GM18909 (cell line): ENCODE results near the gene INPP4B.
"Not testable (repeated sequence)": the region's sequence is repeated elsewhere in the genome, so short reads cannot be mapped to it uniquely, and the experiment has no call there.

Experiments
- ATAC-seq: cut with Tn5 transposase; IDR thresholded peaks from one replicate; pipeline ENCODE4 v1.9.1; 2021; ENCODE audit warnings: mild to moderate bottlenecking; ENCODE audit not compliant: unreplicated experiment, poor library complexity

Gene INPP4B

GRCh38 chr4:142696334-142697122 is 149.6 kb downstream of the INPP4B start:
- no peak for ATAC-seq

DNA sequence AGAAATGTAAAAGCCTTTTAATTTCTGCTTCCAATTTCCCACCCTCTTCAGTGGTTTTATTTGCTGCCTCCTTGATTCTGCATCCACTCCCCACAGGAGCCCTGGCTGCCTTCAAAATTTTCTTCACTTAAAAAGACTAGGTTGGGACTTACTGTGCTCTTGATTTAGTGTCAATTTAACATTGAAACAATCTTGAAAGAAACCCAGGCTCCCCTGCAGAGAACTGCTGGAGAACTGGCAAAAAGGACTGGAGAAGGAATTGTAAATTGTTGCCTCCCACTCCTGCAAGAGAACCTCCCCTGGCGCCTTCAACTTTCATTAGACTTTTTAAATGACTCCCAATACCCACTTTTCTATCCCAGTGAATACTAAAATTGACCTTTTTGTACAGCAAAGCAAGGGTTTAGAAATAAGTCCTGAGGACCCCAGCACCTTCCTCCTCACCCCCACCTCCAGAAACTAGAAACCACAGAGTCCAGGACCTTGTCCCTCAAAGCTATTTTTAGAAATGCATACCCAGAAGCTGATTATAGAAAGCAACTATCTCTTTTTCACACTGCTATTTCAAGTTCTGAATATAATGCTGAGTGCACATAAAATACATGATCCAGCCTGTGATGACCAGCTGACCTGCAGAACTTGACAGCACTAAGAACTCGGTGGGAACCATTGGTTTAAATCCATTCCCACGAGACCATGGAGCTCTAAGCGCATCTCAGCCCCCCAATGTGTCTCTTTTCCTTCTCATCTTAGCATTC is 155.5 kb downstream of the INPP4B start:
- ATAC-seq = no peak

DNA sequence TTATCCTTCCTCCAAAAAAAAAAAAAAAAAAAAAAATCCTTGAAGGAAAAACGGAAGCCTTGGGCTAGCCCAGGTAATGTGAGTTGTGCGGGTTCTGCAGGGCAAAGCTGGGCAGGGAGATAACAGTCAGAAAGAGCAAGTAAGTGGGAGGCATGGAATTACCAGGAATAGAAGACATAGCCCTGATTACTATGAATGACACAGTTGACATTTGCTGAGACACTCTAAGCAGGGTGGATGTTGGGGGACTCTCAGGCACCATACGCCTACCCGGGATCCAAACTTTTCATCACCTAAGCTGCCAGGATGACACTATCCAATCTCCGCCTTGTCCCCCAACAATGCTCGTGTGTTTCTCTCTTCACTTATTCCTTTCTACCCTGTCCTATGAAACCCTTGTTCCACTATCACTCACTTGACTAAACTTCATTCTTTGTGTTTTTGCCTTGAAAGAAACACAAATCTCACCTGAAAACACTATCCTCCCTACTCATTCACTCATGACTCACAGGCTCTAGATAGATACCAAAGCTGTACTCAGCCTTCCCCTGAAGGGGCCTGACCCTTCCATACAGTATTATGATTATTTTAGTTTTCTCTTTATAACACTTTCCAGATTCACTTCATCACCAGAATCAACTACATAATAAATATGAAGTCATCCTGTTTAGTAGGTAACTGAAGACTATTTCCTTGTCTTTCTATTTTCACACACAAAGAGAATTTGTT is 158.4 kb downstream of the INPP4B start:
- ATAC-seq = no peak

GRCh38 chr4:142686081-142686480 is 160.0 kb downstream of the INPP4B start:
- ATAC-seq = no peak

DNA sequence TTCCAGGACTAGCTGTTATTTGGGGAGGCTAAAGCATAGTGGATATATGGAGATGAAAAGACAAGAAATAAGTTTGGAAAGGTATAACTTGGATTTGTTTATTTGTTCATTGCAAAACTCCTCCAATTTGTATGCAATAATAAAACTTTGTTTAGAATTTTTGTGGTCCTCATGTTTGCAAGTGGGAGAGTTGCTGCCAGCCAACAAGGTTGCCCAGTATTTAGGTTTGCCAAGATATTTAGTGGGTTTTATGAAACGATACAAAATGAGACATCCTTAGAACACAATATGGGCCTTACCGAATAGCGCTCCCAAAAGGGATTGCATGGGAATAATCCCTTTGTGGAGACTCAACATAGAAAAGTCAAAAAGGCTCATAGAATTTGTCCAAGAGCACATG is 162.1 kb downstream of the INPP4B start:
- ATAC-seq = no peak

DNA sequence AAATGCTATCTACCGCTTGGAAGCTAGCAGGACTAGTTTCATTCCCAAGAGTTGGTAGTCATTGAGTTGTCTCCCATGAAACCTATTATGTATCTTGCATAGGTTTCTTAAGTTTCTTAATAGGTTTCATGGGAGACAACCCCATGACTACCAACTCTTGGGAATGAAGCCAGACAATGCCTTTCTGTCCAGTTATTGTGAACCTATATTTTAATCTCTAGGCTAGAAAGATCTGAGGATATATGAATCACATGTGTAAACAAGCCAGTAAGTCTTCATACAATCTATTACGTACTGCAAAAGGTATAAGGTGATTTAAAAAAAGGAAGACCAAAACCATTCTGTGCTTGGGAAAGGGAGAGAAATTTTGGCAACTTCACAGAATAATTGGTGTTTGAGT is 162.6 kb downstream of the INPP4B start:
- ATAC-seq = no peak

GRCh38 chr4:142671516-142671915 is 174.6 kb downstream of the INPP4B start:
- ATAC-seq = no peak

GRCh38 chr4:142663828-142664227 is 182.3 kb downstream of the INPP4B start:
- no peak for ATAC-seq

GRCh38 chr4:142660728-142661127 is 185.4 kb downstream of the INPP4B start:
- no peak for ATAC-seq

GRCh38 chr4:142656178-142656577 is 189.9 kb downstream of the INPP4B start:
- ATAC-seq = no peak

GRCh38 chr4:142648378-142648777 is 197.7 kb downstream of the INPP4B start:
- no peak for ATAC-seq

- no peak for ATAC-seq
Measured at GRCh38 chr4:142645475-142646108, 200.5 kb downstream of the INPP4B start.

DNA sequence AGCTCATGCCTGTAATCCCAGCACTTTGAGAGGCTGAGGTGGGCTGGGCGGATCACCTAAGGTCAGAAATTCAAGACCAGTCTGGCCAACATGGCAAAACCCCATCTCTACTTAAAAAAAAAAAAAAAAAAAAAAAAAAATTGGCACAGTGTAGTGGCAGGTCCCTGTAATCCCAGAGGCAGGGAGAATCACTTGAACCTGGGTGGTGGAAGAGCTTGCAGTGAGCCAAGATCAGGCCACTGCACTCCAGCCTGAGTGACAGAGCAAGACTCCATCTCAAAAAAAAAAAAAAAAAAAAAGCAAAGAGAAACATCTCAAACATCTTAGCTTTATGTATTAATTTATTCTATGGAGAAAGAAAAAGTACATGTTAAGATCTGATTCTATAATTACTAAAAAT is 201.5 kb downstream of the INPP4B start:
- not testable (repeated sequence) for ATAC-seq

GRCh38 chr4:142637614-142638013 is 208.5 kb downstream of the INPP4B start:
- no peak for ATAC-seq

DNA sequence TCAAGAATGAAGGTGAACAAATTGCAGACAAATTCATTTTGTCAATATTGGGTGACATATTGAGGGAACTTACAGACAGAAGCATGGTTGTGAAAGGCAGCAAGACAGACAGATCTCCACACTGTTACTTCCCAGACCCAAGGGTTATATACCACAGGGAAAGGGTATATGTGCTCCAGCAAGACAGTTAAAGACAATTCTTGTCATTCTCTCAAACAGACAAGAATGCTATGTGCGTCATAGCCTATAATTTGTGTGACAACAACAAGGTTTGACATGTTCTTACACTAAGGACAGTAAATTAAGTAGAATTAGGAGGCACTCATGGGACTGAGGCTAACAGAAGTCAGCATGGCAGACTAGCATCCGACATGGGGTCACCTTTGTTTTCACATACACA is 214.3 kb downstream of the INPP4B start:
- no peak for ATAC-seq

GRCh38 chr4:142615324-142615665 is 230.8 kb downstream of the INPP4B start:
- no peak for ATAC-seq

- no peak for ATAC-seq
Measured at GRCh38 chr4:142614621-142615323, 231.3 kb downstream of the INPP4B start.

- no peak for ATAC-seq
Measured at GRCh38 chr4:142607976-142608375, 238.1 kb downstream of the INPP4B start.

DNA sequence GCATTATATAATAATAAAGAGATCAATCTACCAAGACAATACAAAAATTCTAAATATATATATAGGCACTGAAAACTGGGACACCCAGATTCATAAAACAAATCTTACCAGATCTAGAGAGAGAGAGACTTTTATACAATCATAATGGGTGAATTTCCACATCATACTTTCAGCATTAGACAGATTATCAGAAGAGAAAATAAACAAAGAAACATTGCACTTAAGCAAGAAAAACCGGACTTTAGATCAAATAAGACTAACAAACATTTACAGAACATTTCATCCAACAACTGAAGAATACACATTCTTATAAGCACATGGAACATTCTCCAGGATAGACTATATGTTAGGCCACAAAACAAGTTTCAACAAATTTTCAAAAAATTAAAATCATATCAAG is 245.1 kb downstream of the INPP4B start:
- no peak for ATAC-seq

- no peak for ATAC-seq
Measured at GRCh38 chr4:142598132-142598531, 248.0 kb downstream of the INPP4B start.
